Caco-2 (cell line): ENCODE data around the gene SPOCK3. TPM values are rescaled to one million over a fixed set of nuclear protein-coding genes. Genes with fewer than 3 reads are reported as not detected.

Experiments used
- BruUV-seq: library from RNA; stranded (reverse); fragments of 400-500 nt; replicated peaks from 2 replicates; lab custom pipeline; 2021; lab: Mats Ljungman, UMichigan
- CTCF ChIA-PET: fragments of 300-600 bp; sonication (Branson Sonifier 250); formaldehyde crosslinking; loops from one replicate; lab custom pipeline; 2022; ENCODE audit warnings: antibody characterized with exemption; lab: Charles Lee
- POLR2A ChIA-PET: fragments of 300-600 bp; sonication (Branson Sonifier 250); formaldehyde crosslinking; loops from one replicate; lab custom pipeline; 2022; ENCODE audit warnings: antibody characterized with exemption; lab: Charles Lee
- DNase-seq, 2 experiments: peaks; one replicate each; pipeline versions ENCODE4 v3.0.0 to v3.0.0-alpha.2; 2020 to 2022
- H3K27me3 ChIP-seq: replicated peaks from 2 replicates; pipeline ENCODE4 v1.6.0; 2011; ENCODE audit warnings: low read length; ENCODE audit not compliant: control insufficient read depth, insufficient read depth
- H3K36me3 ChIP-seq: 2 replicates; pipeline ENCODE4 v1.5.1; 2011; ENCODE audit warnings: low read length; ENCODE audit not compliant: control insufficient read depth, insufficient read depth
- H3K4me1 ChIP-seq: fragments of 250-450 bp; sonication (Bioruptor Pico); 2 replicates; pipeline ENCODE4 v1.5.1; 2020; ENCODE audit warnings: mild to moderate bottlenecking
- H3K4me3 ChIP-seq: 2 replicates; pipeline ENCODE4 v1.5.1; 2011; ENCODE audit warnings: low read depth, mild to moderate bottlenecking, control low read depth, low read length
- H3K9me3 ChIP-seq: fragments of 250-450 bp; sonication (Bioruptor Pico); 2 replicates; pipeline ENCODE4 v1.5.1; 2020; ENCODE audit warnings: mild to moderate bottlenecking, moderate library complexity
- H3K27ac Mint-ChIP-seq: one replicate; pipeline ENCODE4 v1.8.0; 2022; ENCODE audit warnings: mixed read lengths; ENCODE audit not compliant: unreplicated experiment
- H3K27me3 Mint-ChIP-seq: one replicate; pipeline ENCODE4 v1.8.0; 2022; ENCODE audit warnings: mixed read lengths; ENCODE audit not compliant: insufficient read depth, unreplicated experiment
- H3K36me3 Mint-ChIP-seq: one replicate; pipeline ENCODE4 v1.8.0; 2022; ENCODE audit warnings: mild to moderate bottlenecking, mixed read lengths; ENCODE audit not compliant: insufficient read depth, unreplicated experiment
- H3K4me1 Mint-ChIP-seq: one replicate; pipeline ENCODE4 v1.8.0; 2022; ENCODE audit warnings: low read depth, mixed read lengths; ENCODE audit not compliant: unreplicated experiment
- H3K4me3 Mint-ChIP-seq: one replicate; pipeline ENCODE4 v1.8.0; 2022; ENCODE audit warnings: mild to moderate bottlenecking, moderate library complexity, mixed read lengths; ENCODE audit not compliant: unreplicated experiment
- H3K9me3 Mint-ChIP-seq: one replicate; pipeline ENCODE4 v1.8.0; 2022; ENCODE audit warnings: mixed read lengths; ENCODE audit not compliant: unreplicated experiment
- intact Hi-C: fragments of 100-400 bp; cut with micrococcal nuclease; formaldehyde crosslinking; loops from one replicate; pipeline ENCODE4 v1.10.0; 2022; ENCODE audit not compliant: unreplicated experiment
- total RNA-seq: library from RNA; stranded (reverse); gene quantifications from 2 replicates; pipeline ENCODE4 v1.2.3, GENCODE V29; 2022
- TF ChIP-seq, protein P1 (sequence below), 2 experiments: fragments of 200-600 bp in 1 of 2; IDR thresholded peaks; 1 replicate in 1 of 2; 2 replicates in 1 of 2; pipeline versions ENCODE4 v1.5.1 to v1.8.0; 2011 to 2022; ENCODE audit warnings: antibody characterized with exemption in 1 of 2, control low read depth in 1 of 2, inconsistent platforms in 1 of 2, low read depth in 1 of 2, low read length in 1 of 2, mild to moderate bottlenecking in 1 of 2, moderate library complexity in 1 of 2; ENCODE audit not compliant: insufficient read depth in 1 of 2, severe bottlenecking in 1 of 2, unreplicated experiment in 1 of 2

SPOCK3 gene
- total RNA-seq, 1 experiment from 2014 or later, result 1.3 TPM

DNA sequence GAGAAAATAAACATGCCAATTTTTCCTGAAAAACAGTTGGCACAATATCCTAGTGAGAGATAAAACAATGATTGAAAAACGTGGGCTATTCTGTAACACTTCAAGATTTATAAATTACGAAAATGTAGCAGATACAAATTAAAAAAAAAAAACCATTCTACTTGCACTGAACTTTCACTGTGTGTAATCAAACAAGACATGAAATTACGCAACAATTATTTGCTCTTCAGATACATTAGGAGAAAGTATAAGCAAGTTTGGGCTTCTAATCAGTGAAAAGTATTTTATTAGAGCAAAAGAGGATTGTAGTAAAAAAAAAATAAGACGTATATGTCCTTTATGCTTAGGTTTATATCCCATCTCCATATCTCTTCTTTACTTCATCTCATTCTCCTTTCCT is 320.4 kb downstream of the SPOCK3 start:
- no peaks in the 10 kb centered on the region for H3K4me1 ChIP-seq
- H3K36me3 ChIP-seq, result no peaks in the 10 kb centered on the region
- Mint-ChIP-seq H3K4me1 (no peaks in the 10 kb centered on the region), H3K27me3 (no peaks in the 10 kb centered on the region), H3K36me3 (no peaks in the 10 kb centered on the region), H3K9me3 (no peaks in the 10 kb centered on the region), H3K27ac (no peak overlapping the region), H3K4me3 (no peak overlapping the region)
- intact Hi-C loops, result no loop called here
- no peaks in the 10 kb centered on the region for H3K9me3 ChIP-seq
- no peaks in the 10 kb centered on the region for H3K27me3 ChIP-seq
- H3K4me3 ChIP-seq, result no peak overlapping the region
- POLR2A ChIA-PET, result no interaction called here
- CTCF ChIA-PET, result no interaction called here
- no peak for DNase-seq
- no TSS peak for BruUV-seq
- TF ChIP-seq, protein P1, sequence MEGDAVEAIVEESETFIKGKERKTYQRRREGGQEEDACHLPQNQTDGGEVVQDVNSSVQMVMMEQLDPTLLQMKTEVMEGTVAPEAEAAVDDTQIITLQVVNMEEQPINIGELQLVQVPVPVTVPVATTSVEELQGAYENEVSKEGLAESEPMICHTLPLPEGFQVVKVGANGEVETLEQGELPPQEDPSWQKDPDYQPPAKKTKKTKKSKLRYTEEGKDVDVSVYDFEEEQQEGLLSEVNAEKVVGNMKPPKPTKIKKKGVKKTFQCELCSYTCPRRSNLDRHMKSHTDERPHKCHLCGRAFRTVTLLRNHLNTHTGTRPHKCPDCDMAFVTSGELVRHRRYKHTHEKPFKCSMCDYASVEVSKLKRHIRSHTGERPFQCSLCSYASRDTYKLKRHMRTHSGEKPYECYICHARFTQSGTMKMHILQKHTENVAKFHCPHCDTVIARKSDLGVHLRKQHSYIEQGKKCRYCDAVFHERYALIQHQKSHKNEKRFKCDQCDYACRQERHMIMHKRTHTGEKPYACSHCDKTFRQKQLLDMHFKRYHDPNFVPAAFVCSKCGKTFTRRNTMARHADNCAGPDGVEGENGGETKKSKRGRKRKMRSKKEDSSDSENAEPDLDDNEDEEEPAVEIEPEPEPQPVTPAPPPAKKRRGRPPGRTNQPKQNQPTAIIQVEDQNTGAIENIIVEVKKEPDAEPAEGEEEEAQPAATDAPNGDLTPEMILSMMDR (IDR thresholded peaks at IDR 0.05; ENCODE audit: insufficient read depth in 1 of 2, low read depth in 1 of 2, low read length in 1 of 2, severe bottlenecking in 1 of 2, unreplicated experiment in 1 of 2), result no peak

DNA sequence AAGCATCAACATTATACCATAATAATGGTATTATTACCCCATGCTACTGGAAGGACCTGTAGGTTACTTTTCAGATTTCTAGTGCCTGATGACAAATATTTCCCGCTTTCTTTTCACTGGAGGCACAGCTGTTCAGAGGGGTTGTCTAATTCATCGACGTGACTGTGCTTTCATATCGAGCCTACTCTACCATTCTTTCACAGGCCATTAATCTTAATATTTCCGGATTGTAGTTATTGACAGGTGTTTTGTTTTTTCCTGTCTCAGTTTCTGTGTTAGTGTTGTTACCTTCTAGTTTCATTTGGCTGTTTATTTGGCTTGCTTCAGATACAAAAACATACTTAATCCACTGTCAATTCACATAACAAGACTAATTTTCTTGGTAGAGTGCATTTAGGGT is 330.9 kb downstream of the SPOCK3 start:
- Histone ChIP-seq H3K27me3 (no peaks in the 10 kb centered on the region), H3K4me1 (no peaks in the 10 kb centered on the region), H3K4me3 (no peak overlapping the region), H3K9me3 (no peaks in the 10 kb centered on the region), H3K36me3 (no peaks in the 10 kb centered on the region)
- ChIA-PET CTCF (no interaction called here), POLR2A (no interaction called here)
- BruUV-seq, result no TSS peak
- H3K9me3 Mint-ChIP-seq, result no peaks in the 10 kb centered on the region
- TF ChIP-seq, protein P1 (IDR thresholded peaks at IDR 0.05; ENCODE audit: insufficient read depth in 1 of 2, low read depth in 1 of 2, low read length in 1 of 2, severe bottlenecking in 1 of 2, unreplicated experiment in 1 of 2), result no peak
- intact Hi-C loops, result no loop called here
- DNase-seq, result no peak
- no peaks in the 10 kb centered on the region for H3K36me3 Mint-ChIP-seq
- H3K27ac Mint-ChIP-seq, result no peak overlapping the region
- H3K4me1 Mint-ChIP-seq, result no peaks in the 10 kb centered on the region
- H3K27me3 Mint-ChIP-seq, result no peaks in the 10 kb centered on the region
- H3K4me3 Mint-ChIP-seq, result no peak overlapping the region

DNA sequence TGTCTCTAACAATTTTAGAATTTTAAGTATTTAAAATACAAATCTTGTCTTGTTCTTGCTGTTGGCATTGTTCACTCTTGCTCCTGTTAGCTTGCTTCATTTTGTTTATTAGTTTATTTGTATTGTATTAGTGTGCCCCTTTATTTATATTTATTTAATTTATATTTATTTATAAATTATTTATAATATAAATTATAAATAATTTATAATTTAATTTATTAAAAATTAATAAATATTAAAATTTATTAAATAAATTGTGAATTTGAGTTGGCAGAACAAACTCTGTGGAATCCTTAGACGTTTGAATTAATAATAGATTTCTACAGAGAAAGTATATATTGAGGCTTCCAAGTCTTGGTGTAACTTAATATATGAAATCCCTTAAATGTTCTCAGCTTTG is 331.4 kb downstream of the SPOCK3 start:
- no TSS peak for BruUV-seq
- no peaks in the 10 kb centered on the region for H3K4me1 Mint-ChIP-seq
- H3K9me3 ChIP-seq, result no peaks in the 10 kb centered on the region
- ChIA-PET POLR2A (no interaction called here), CTCF (no interaction called here)
- H3K36me3 Mint-ChIP-seq, result no peaks in the 10 kb centered on the region
- no peak overlapping the region for H3K4me3 ChIP-seq
- H3K27me3 ChIP-seq, result no peaks in the 10 kb centered on the region
- H3K27me3 Mint-ChIP-seq, result no peaks in the 10 kb centered on the region
- H3K27ac Mint-ChIP-seq, result no peak overlapping the region
- TF ChIP-seq, protein P1 (IDR thresholded peaks at IDR 0.05; ENCODE audit: insufficient read depth in 1 of 2, low read depth in 1 of 2, low read length in 1 of 2, severe bottlenecking in 1 of 2, unreplicated experiment in 1 of 2), result no peak
- no peak for DNase-seq
- intact Hi-C loops, result no loop called here
- H3K4me1 ChIP-seq, result no peaks in the 10 kb centered on the region
- H3K36me3 ChIP-seq, result no peaks in the 10 kb centered on the region
- no peaks in the 10 kb centered on the region for H3K9me3 Mint-ChIP-seq
- no peak overlapping the region for H3K4me3 Mint-ChIP-seq
